Dedifferentiated amniotic fluid mesenchymal stem cell (primary cell): ENCODE measurements around the gene WWTR1.

ENCODE experiments used
- DNase-seq: peaks from one replicate; pipeline ENCODE4 v3.0.0-alpha.2; 2016; ENCODE audit errors: extremely low spot score

WWTR1 gene

GRCh38 chr3:149532489-149533180, 125.2 kb downstream of the WWTR1 start:
- DNase-seq, result no peak

GRCh38 chr3:149529099-149529498, 128.7 kb downstream of the WWTR1 start:
- DNase-seq, result no peak

- no peak for DNase-seq
These were observed 129.5 kb downstream of the WWTR1 start for GRCh38 chr3:149528340-149528650.

GRCh38 chr3:149527531-149528339, 130.1 kb downstream of the WWTR1 start:
- no peak for DNase-seq

GRCh38 chr3:149523512-149524299, 134.1 kb downstream of the WWTR1 start:
- DNase-seq, result no peak

- DNase-seq, result no peak
These were observed 137.9 kb downstream of the WWTR1 start for GRCh38 chr3:149519912-149520311.

- DNase-seq, result no peak
These were observed 140.9 kb downstream of the WWTR1 start for GRCh38 chr3:149516920-149517319.

- DNase-seq, result no peak
These were observed 142.6 kb downstream of the WWTR1 start for GRCh38 chr3:149515249-149515648.

GRCh38 chr3:149514471-149514870, 143.4 kb downstream of the WWTR1 start:
- no peak for DNase-seq

- DNase-seq, result peak; percentile 57
These were observed 145.6 kb downstream of the WWTR1 start for GRCh38 chr3:149512073-149512782.

GRCh38 chr3:149511040-149511626, 146.7 kb downstream of the WWTR1 start:
- no peak for DNase-seq

- no peak for DNase-seq
These were observed 147.3 kb downstream of the WWTR1 start for GRCh38 chr3:149510480-149510879.

- no peak for DNase-seq
These were observed 148.3 kb downstream of the WWTR1 start for GRCh38 chr3:149509526-149509925.

- DNase-seq, result no peak
These were observed 150.1 kb downstream of the WWTR1 start for GRCh38 chr3:149507491-149508324.

- DNase-seq, result no peak
These were observed 150.9 kb downstream of the WWTR1 start for GRCh38 chr3:149506965-149507364.

- DNase-seq, result no peak
These were observed 151.3 kb downstream of the WWTR1 start for GRCh38 chr3:149506540-149506939.

- no peak for DNase-seq
These were observed 155.4 kb downstream of the WWTR1 start for GRCh38 chr3:149502438-149502837.

- DNase-seq, result peak; percentile 86
These were observed 156.3 kb downstream of the WWTR1 start for GRCh38 chr3:149501524-149501923.

- DNase-seq, result no peak
These were observed 159.7 kb downstream of the WWTR1 start for GRCh38 chr3:149497966-149498670.

- no peak for DNase-seq
These were observed 160.9 kb downstream of the WWTR1 start for GRCh38 chr3:149496891-149497290.
